Neural progenitor cell (in vitro differentiated cells): ENCODE data around the gene P2RX4. TPM values are rescaled to one million over a fixed set of nuclear protein-coding genes. Genes with fewer than 3 reads are reported as not detected.

ENCODE experiments used
- DNase-seq: peaks from one replicate; pipeline ENCODE4 v3.0.0-alpha.2; 2016; ENCODE audit warnings: low spot score
- H2AFZ ChIP-seq: fragments of 200-600 bp; sonication (generic); replicated peaks from 2 replicates; pipeline ENCODE4 v1.6.1; 2016; ENCODE audit warnings: antibody characterized with exemption
- H3F3A ChIP-seq: fragments of 200-600 bp; sonication (generic); 2 replicates; pipeline ENCODE4 v1.6.1; 2016; ENCODE audit warnings: antibody characterized with exemption, low read depth
- H3K27ac ChIP-seq: fragments of 200-600 bp; sonication (generic); 2 replicates; pipeline ENCODE4 v1.5.1; 2016; ENCODE audit warnings: mild to moderate bottlenecking
- H3K27me3 ChIP-seq: fragments of 200-600 bp; sonication (generic); 2 replicates; pipeline ENCODE4 v1.6.1; 2016; ENCODE audit warnings: mild to moderate bottlenecking, moderate library complexity
- H3K36me3 ChIP-seq: fragments of 200-600 bp; sonication (generic); 2 replicates; pipeline ENCODE4 v1.5.1; 2016
- H3K4me1 ChIP-seq: fragments of 200-600 bp; sonication (generic); 2 replicates; pipeline ENCODE4 v1.6.1; 2016; ENCODE audit warnings: mixed run types
- H3K4me2 ChIP-seq: fragments of 200-600 bp; sonication (generic); 2 replicates; pipeline ENCODE4 v1.6.1; 2016
- H3K4me3 ChIP-seq: fragments of 200-600 bp; sonication (generic); 2 replicates; pipeline ENCODE4 v1.5.1; 2016
- H3K79me2 ChIP-seq: fragments of 200-600 bp; sonication (generic); 2 replicates; pipeline ENCODE4 v1.6.1; 2016; ENCODE audit warnings: low read depth
- H3K9ac ChIP-seq: fragments of 200-600 bp; sonication (generic); 2 replicates; pipeline ENCODE4 v1.6.1; 2016
- H3K9me3 ChIP-seq: fragments of 200-600 bp; sonication (generic); 2 replicates; pipeline ENCODE4 v1.5.1; 2016; ENCODE audit warnings: low read depth
- H4K20me1 ChIP-seq: fragments of 200-600 bp; sonication (generic); 2 replicates; pipeline ENCODE4 v1.6.1; 2016; ENCODE audit warnings: low read depth
- H3K27ac Mint-ChIP-seq: 3 replicates; pipeline ENCODE4 v1.8.0; 2021; ENCODE audit warnings: mixed read lengths
- H3K27me3 Mint-ChIP-seq: 2 replicates; pipeline ENCODE4 v1.8.0; 2022; ENCODE audit warnings: low read depth, mild to moderate bottlenecking, inconsistent platforms, moderate library complexity, mixed read lengths; ENCODE audit not compliant: insufficient read depth
- H3K36me3 Mint-ChIP-seq: 3 replicates; pipeline ENCODE4 v1.8.0; 2021; ENCODE audit warnings: mixed read lengths
- H3K4me1 Mint-ChIP-seq: 3 replicates; pipeline ENCODE4 v1.8.0; 2021; ENCODE audit warnings: mixed read lengths
- H3K4me3 Mint-ChIP-seq: 3 replicates; pipeline ENCODE4 v1.8.0; 2021; ENCODE audit warnings: mild to moderate bottlenecking, moderate library complexity, mixed read lengths
- H3K9me3 Mint-ChIP-seq: 3 replicates; pipeline ENCODE4 v1.8.0; 2020; ENCODE audit warnings: mixed read lengths
- CTCF ChIP-seq: fragments of 200-600 bp; sonication (generic); IDR thresholded peaks from 2 replicates; pipeline ENCODE4 v1.5.1; 2017; ENCODE audit warnings: antibody characterized with exemption, mild to moderate bottlenecking
- EZH2 ChIP-seq: fragments of 200-600 bp; sonication (generic); IDR thresholded peaks from 2 replicates; pipeline ENCODE4 v1.6.1; 2017; ENCODE audit warnings: antibody characterized with exemption, mild to moderate bottlenecking, moderate library complexity
- EZH2phosphoT487 ChIP-seq: fragments of 200-600 bp; sonication (generic); IDR thresholded peaks from 2 replicates; pipeline ENCODE4 v1.6.1; 2017; ENCODE audit warnings: antibody characterized with exemption
- total RNA-seq: library from RNA; depleted of rRNA; stranded (reverse); fragments of >200 nt; gene quantifications from 2 replicates; pipeline ENCODE4 v1.2.3, GENCODE V29; 2015; ENCODE audit warnings: low replicate concordance

The P2RX4 gene
- total RNA-seq, 1 donor from 2014 or later = 10.3 TPM

- peaks cover 8% of the 10 kb centered on the region for H3K4me1 Mint-ChIP-seq
- Histone ChIP-seq H3K27me3 (no peaks in the 10 kb centered on the region), H2AFZ (no peak overlapping the region)
These were observed 35.1 kb downstream of the P2RX4 start for GRCh38 chr12:121245031-121245430.

GRCh38 chr12:121245951-121246350, 36.0 kb downstream of the P2RX4 start:
- no peak overlapping the region for H3K9ac ChIP-seq
- H3K4me1 ChIP-seq = peaks cover 8% of the 10 kb centered on the region
- no peak overlapping the region for H3K4me3 ChIP-seq
- Mint-ChIP-seq H3K4me1 (peaks cover 3% of the 10 kb centered on the region), H3K36me3 (peaks cover 22% of the 10 kb centered on the region), H3K4me3 (no peak overlapping the region), H3K9me3 (no peaks in the 10 kb centered on the region), H3K27me3 (peaks cover 7% of the 10 kb centered on the region), H3K27ac (no peak overlapping the region)
- no peak for DNase-seq
- H3K27me3 ChIP-seq = no peaks in the 10 kb centered on the region
- H3F3A ChIP-seq = no peaks in the 10 kb centered on the region
- no peak for TF ChIP-seq EZH2phosphoT487
- no peak for TF ChIP-seq EZH2
- no peak for TF ChIP-seq CTCF
- no peak overlapping the region for H2AFZ ChIP-seq
- H3K4me2 ChIP-seq = no peak overlapping the region
- no peaks in the 10 kb centered on the region for H3K36me3 ChIP-seq
- H3K27ac ChIP-seq = no peak overlapping the region
- H4K20me1 ChIP-seq = no peaks in the 10 kb centered on the region
- no peaks in the 10 kb centered on the region for H3K79me2 ChIP-seq
- no peaks in the 10 kb centered on the region for H3K9me3 ChIP-seq

More at GRCh38 chr12:121245031-121245430, 35.1 kb downstream of the P2RX4 start:
- no peak for TF ChIP-seq EZH2phosphoT487
- Mint-ChIP-seq H3K9me3 (no peaks in the 10 kb centered on the region), H3K27me3 (peaks cover 2% of the 10 kb centered on the region), H3K4me3 (no peak overlapping the region), H3K36me3 (peaks cover 27% of the 10 kb centered on the region), H3K27ac (no peak overlapping the region)
- no peaks in the 10 kb centered on the region for H3K79me2 ChIP-seq
- no peak overlapping the region for H3K27ac ChIP-seq
- H3K9ac ChIP-seq = no peak overlapping the region
- H3K9me3 ChIP-seq = no peaks in the 10 kb centered on the region
- H4K20me1 ChIP-seq = no peaks in the 10 kb centered on the region
- no peak overlapping the region for H3K4me2 ChIP-seq
- H3K4me1 ChIP-seq = peaks cover 13% of the 10 kb centered on the region
- no peak overlapping the region for H3K4me3 ChIP-seq
- H3F3A ChIP-seq = no peaks in the 10 kb centered on the region
- H3K36me3 ChIP-seq = no peaks in the 10 kb centered on the region
- no peak for DNase-seq

- H3F3A ChIP-seq = no peaks in the 10 kb centered on the region
- H3K79me2 ChIP-seq = no peaks in the 10 kb centered on the region
- no peaks in the 10 kb centered on the region for H4K20me1 ChIP-seq
- no peaks in the 10 kb centered on the region for H3K4me1 ChIP-seq
- TF ChIP-seq EZH2 = no peak
- TF ChIP-seq CTCF = no peak
- TF ChIP-seq EZH2phosphoT487 = no peak
- no peaks in the 10 kb centered on the region for H3K9me3 Mint-ChIP-seq
- no peaks in the 10 kb centered on the region for H3K9me3 ChIP-seq
- H3K27me3 ChIP-seq = no peaks in the 10 kb centered on the region
- peak overlapping the region; percentile 17 for H3K27ac Mint-ChIP-seq
- H3K4me2 ChIP-seq = no peak overlapping the region
- H3K36me3 ChIP-seq = no peaks in the 10 kb centered on the region
- no peak overlapping the region for H3K27ac ChIP-seq
- H3K4me1 Mint-ChIP-seq = no peaks in the 10 kb centered on the region
- no peak overlapping the region for H3K4me3 ChIP-seq
- peaks cover 7% of the 10 kb centered on the region for H3K27me3 Mint-ChIP-seq
- no peak for DNase-seq
- no peak overlapping the region for H3K4me3 Mint-ChIP-seq
- H2AFZ ChIP-seq = no peak overlapping the region
- peaks cover 26% of the 10 kb centered on the region for H3K36me3 Mint-ChIP-seq
- no peak overlapping the region for H3K9ac ChIP-seq
These were observed 37.1 kb downstream of the P2RX4 start for GRCh38 chr12:121246893-121247557.

- Mint-ChIP-seq H3K27me3 (peaks cover 7% of the 10 kb centered on the region), H3K27ac (no peak overlapping the region), H3K4me3 (no peak overlapping the region), H3K9me3 (no peaks in the 10 kb centered on the region), H3K4me1 (no peaks in the 10 kb centered on the region), H3K36me3 (peaks cover 32% of the 10 kb centered on the region)
- no peak for DNase-seq
- Histone ChIP-seq H3K4me3 (no peak overlapping the region), H3K36me3 (no peaks in the 10 kb centered on the region), H3K4me1 (no peaks in the 10 kb centered on the region), H3K4me2 (no peak overlapping the region), H3F3A (no peaks in the 10 kb centered on the region), H3K9ac (no peak overlapping the region), H3K27ac (no peak overlapping the region), H2AFZ (no peak overlapping the region), H4K20me1 (no peaks in the 10 kb centered on the region), H3K79me2 (no peaks in the 10 kb centered on the region), H3K9me3 (no peaks in the 10 kb centered on the region), H3K27me3 (no peaks in the 10 kb centered on the region)
- TF ChIP-seq CTCF (no peak), EZH2 (no peak), EZH2phosphoT487 (no peak)
These were observed 38.7 kb downstream of the P2RX4 start for GRCh38 chr12:121248622-121249021.
